ENCODE results near the gene NEK9. TPM values are rescaled to one million over a fixed set of nuclear protein-coding genes. Genes with fewer than 3 reads are reported as not detected.
A peak's percentile ranks its signal among the peaks of the same experiment; 100 is the strongest.

The NEK9 gene
- total RNA-seq, 1 donor from 2014 or later, result 97.7 TPM

DNA sequence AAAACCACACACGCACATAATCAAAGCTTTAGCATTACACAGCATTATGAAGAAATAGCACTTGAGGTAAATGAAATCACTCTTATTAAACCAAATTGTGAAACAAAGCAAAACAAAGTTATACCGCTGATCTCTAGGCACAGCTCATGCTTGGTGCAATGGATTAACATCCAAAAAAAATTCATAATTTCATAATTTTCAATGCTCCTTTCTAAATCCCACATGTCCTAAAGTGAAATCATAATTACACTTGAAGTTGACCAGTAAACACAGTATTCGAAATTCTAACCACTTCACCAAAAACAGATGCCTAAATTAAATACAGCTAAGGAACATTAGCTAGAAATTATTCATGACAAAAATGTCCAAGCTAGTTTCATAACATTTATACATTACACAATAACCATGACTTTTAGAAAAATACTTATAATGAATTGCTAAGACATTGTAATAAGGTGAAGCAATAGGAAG, 77.1 kb downstream of the NEK9 start:
- H3K27ac ChIP-seq, result peak overlapping the region; percentile 94
- no peaks in the 10 kb centered on the region for H3K36me3 ChIP-seq
- no peak for DNase-seq
- intact Hi-C loops (cut with DNase I), result no loop called here
- no peaks in the 10 kb centered on the region for H3K9me3 ChIP-seq
- ATAC-seq, result peak; percentile 9 to 41
- H3K4me3 ChIP-seq, result peak overlapping the region; percentile 9
- TF ChIP-seq, protein P1, sequence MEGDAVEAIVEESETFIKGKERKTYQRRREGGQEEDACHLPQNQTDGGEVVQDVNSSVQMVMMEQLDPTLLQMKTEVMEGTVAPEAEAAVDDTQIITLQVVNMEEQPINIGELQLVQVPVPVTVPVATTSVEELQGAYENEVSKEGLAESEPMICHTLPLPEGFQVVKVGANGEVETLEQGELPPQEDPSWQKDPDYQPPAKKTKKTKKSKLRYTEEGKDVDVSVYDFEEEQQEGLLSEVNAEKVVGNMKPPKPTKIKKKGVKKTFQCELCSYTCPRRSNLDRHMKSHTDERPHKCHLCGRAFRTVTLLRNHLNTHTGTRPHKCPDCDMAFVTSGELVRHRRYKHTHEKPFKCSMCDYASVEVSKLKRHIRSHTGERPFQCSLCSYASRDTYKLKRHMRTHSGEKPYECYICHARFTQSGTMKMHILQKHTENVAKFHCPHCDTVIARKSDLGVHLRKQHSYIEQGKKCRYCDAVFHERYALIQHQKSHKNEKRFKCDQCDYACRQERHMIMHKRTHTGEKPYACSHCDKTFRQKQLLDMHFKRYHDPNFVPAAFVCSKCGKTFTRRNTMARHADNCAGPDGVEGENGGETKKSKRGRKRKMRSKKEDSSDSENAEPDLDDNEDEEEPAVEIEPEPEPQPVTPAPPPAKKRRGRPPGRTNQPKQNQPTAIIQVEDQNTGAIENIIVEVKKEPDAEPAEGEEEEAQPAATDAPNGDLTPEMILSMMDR (IDR thresholded peaks at IDR 0.05), result no peak
- H3K4me1 ChIP-seq, result peaks cover 45% of the 10 kb centered on the region
- no peaks in the 10 kb centered on the region for H3K27me3 ChIP-seq (ENCODE audit: low read depth)

GRCh38 chr14:75049136-75049535, 77.7 kb downstream of the NEK9 start:
- TF ChIP-seq, protein P1 (IDR thresholded peaks at IDR 0.05), result no peak
- intact Hi-C loops (cut with DNase I), result no loop called here
- Histone ChIP-seq H3K4me1 (peaks cover 52% of the 10 kb centered on the region), H3K9me3 (no peaks in the 10 kb centered on the region), H3K27me3 (ENCODE audit: low read depth) (no peaks in the 10 kb centered on the region), H3K36me3 (no peaks in the 10 kb centered on the region), H3K27ac (peak overlapping the region; percentile 65), H3K4me3 (peak overlapping the region; percentile 9)
- DNase-seq, result no peak
- ATAC-seq, result no peak

GRCh38 chr14:75048101-75048500, 78.7 kb downstream of the NEK9 start:
- DNase-seq, result no peak
- no peaks in the 10 kb centered on the region for H3K27me3 ChIP-seq (ENCODE audit: low read depth)
- no peak overlapping the region for H3K27ac ChIP-seq
- intact Hi-C loops (cut with DNase I), result no loop called here
- H3K9me3 ChIP-seq, result no peaks in the 10 kb centered on the region
- ATAC-seq, result no peak
- TF ChIP-seq, protein P1 (IDR thresholded peaks at IDR 0.05), result no peak
- peaks cover 54% of the 10 kb centered on the region for H3K4me1 ChIP-seq
- H3K4me3 ChIP-seq, result no peak overlapping the region
- H3K36me3 ChIP-seq, result no peaks in the 10 kb centered on the region

- no peaks in the 10 kb centered on the region for H3K36me3 ChIP-seq
- no peak for ATAC-seq
- peaks cover 54% of the 10 kb centered on the region for H3K4me1 ChIP-seq
- no peaks in the 10 kb centered on the region for H3K9me3 ChIP-seq
- intact Hi-C loops (cut with DNase I), result no loop called here
- H3K4me3 ChIP-seq, result no peak overlapping the region
- H3K27me3 ChIP-seq (ENCODE audit: low read depth), result no peaks in the 10 kb centered on the region
- no peak for DNase-seq
- no peak overlapping the region for H3K27ac ChIP-seq
- TF ChIP-seq, protein P1 (IDR thresholded peaks at IDR 0.05), result no peak
Measured at GRCh38 chr14:75047506-75047905, 79.3 kb downstream of the NEK9 start.

- intact Hi-C loops (cut with DNase I), result no loop called here
- Histone ChIP-seq H3K36me3 (peaks cover 5% of the 10 kb centered on the region), H3K4me1 (peaks cover 56% of the 10 kb centered on the region), H3K9me3 (no peaks in the 10 kb centered on the region), H3K27ac (no peak overlapping the region), H3K27me3 (ENCODE audit: low read depth) (no peaks in the 10 kb centered on the region), H3K4me3 (no peak overlapping the region)
- ATAC-seq (no peak), DNase-seq (no peak)
- TF ChIP-seq, protein P1 (IDR thresholded peaks at IDR 0.05), result no peak
Measured at GRCh38 chr14:75046899-75047298, 79.9 kb downstream of the NEK9 start.

GRCh38 chr14:75046275-75046674, 80.6 kb downstream of the NEK9 start:
- H3K27me3 ChIP-seq (ENCODE audit: low read depth), result no peaks in the 10 kb centered on the region
- peak in 1 of 2 donors; percentile 6 for ATAC-seq
- peaks cover 56% of the 10 kb centered on the region for H3K4me1 ChIP-seq
- H3K27ac ChIP-seq, result no peak overlapping the region
- H3K4me3 ChIP-seq, result no peak overlapping the region
- peaks cover 11% of the 10 kb centered on the region for H3K36me3 ChIP-seq
- no peak for DNase-seq
- TF ChIP-seq, protein P1 (IDR thresholded peaks at IDR 0.05), result no peak
- H3K9me3 ChIP-seq, result no peaks in the 10 kb centered on the region
- intact Hi-C loops (cut with DNase I), result no loop called here
